GM23248 (cell line): ENCODE results near the gene BCAR1.

ENCODE experiments used
- EZH2 ChIP-seq: fragments of 200-600 bp; sonication (generic); IDR thresholded peaks from 2 replicates; pipeline ENCODE4 v1.6.1; 2018; ENCODE audit warnings: antibody characterized with exemption, mild to moderate bottlenecking; ENCODE audit not compliant: insufficient read depth, poor library complexity, severe bottlenecking
- EZH2phosphoT487 ChIP-seq: fragments of 200-600 bp; sonication (generic); IDR thresholded peaks from 2 replicates; pipeline ENCODE4 v1.6.1; 2018; ENCODE audit warnings: antibody characterized with exemption, moderate library complexity, mild to moderate bottlenecking, low read depth; ENCODE audit not compliant: insufficient read depth

DNA sequence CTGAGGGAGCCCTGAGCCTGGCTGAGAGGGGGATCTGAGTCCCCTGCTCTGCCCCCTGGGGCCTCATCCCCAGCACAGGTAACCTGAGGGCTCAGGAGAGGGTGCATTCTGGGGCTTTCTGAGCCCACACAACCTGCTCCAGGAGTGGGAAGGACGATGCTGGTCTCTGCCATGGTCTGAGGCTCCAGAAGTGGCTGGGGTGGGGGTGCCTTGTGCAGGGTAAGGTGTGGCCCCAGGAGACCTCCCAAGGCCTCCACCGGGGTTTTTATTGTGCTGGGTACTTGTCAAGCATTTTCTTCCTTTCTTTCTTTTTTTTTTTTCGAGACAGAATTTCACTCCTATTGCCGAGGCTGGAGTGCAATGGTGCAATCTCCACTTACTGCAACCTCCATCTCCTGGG lies 32.3 kb downstream of the BCAR1 start:
- no peak for TF ChIP-seq EZH2phosphoT487
- no peak for TF ChIP-seq EZH2
